ENCODE data around the gene SLCO2A1.

DNA sequence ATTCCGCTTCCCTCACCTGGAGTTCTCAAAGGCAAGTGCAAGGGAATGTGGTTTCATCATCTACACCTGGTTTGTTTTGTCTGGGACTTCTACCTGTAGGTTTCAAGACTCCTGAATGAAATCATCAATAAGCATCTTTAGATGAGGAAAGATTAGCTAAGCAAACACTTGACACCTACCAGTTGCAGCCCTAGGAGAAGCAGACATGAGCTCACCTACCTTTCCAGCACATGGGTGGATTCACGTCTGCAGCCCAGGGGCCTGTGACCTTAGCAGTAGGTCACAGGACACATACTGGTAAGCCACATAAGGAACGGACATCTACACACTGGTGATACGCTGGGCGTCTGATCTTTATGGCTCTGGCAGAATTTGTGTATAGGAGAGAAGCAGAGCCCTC, 26.7 kb downstream of the SLCO2A1 start:
- TF ChIP-seq, protein P1, sequence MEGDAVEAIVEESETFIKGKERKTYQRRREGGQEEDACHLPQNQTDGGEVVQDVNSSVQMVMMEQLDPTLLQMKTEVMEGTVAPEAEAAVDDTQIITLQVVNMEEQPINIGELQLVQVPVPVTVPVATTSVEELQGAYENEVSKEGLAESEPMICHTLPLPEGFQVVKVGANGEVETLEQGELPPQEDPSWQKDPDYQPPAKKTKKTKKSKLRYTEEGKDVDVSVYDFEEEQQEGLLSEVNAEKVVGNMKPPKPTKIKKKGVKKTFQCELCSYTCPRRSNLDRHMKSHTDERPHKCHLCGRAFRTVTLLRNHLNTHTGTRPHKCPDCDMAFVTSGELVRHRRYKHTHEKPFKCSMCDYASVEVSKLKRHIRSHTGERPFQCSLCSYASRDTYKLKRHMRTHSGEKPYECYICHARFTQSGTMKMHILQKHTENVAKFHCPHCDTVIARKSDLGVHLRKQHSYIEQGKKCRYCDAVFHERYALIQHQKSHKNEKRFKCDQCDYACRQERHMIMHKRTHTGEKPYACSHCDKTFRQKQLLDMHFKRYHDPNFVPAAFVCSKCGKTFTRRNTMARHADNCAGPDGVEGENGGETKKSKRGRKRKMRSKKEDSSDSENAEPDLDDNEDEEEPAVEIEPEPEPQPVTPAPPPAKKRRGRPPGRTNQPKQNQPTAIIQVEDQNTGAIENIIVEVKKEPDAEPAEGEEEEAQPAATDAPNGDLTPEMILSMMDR (IDR thresholded peaks at IDR 0.05 in 4 of 5, conservative IDR thresholded peaks at IDR 0.05 in 1 of 5) = no peak
- TF ChIP-seq POLR2A (IDR thresholded peaks at IDR 0.05) = no peak
